PC-9 (cell line): ENCODE results near the gene UBE3A. TPM values are rescaled to one million over a fixed set of nuclear protein-coding genes. Genes with fewer than 3 reads are reported as not detected.

Source experiments
- Bru-seq: library from RNA; stranded (reverse); fragments of 400-500 nt; gene quantifications from one replicate; lab custom pipeline; 2021; lab: Mats Ljungman, UMichigan
- BruChase-seq, 2 experiments: library from RNA; stranded (reverse); fragments of 400-500 nt; gene quantifications; one replicate each; lab custom pipeline; 2021; lab: Mats Ljungman, UMichigan
- BruUV-seq: library from RNA; stranded (reverse); fragments of 400-500 nt; replicated peaks from 2 replicates; lab custom pipeline; 2021; lab: Mats Ljungman, UMichigan
- CTCF ChIA-PET: fragments of 300-600 bp; sonication (Branson Sonifier 250); formaldehyde crosslinking; loops from one replicate; lab custom pipeline; 2022; ENCODE audit warnings: antibody characterized with exemption; lab: Charles Lee
- POLR2A ChIA-PET: fragments of 300-600 bp; sonication (Branson Sonifier 250); formaldehyde crosslinking; loops from one replicate; lab custom pipeline; 2022; ENCODE audit warnings: antibody characterized with exemption; ENCODE audit not compliant: unreplicated experiment; lab: Charles Lee
- DNase-seq, 2 experiments: peaks; one replicate each; pipeline versions ENCODE4 v3.0.0 to v3.0.0-alpha.2; 2015 to 2022; ENCODE audit warnings: mixed read lengths in 1 of 2
- H2AFZ ChIP-seq: fragments of 200-600 bp; sonication (generic); 2 replicates; pipeline ENCODE4 v1.8.1; 2017; ENCODE audit warnings: antibody characterized with exemption
- H3F3A ChIP-seq: fragments of 200-600 bp; sonication (generic); 2 replicates; pipeline ENCODE4 v1.8.1; 2017; ENCODE audit warnings: antibody characterized with exemption, mild to moderate bottlenecking, low read depth; ENCODE audit not compliant: insufficient read depth
- H3K27ac ChIP-seq: fragments of 200-600 bp; sonication (generic); 2 replicates; pipeline ENCODE4 v1.6.1; 2016; ENCODE audit warnings: mixed run types
- H3K27me3 ChIP-seq: fragments of 200-600 bp; sonication (generic); 2 replicates; pipeline ENCODE4 v1.6.1; 2016; ENCODE audit warnings: low read depth, mixed run types; ENCODE audit not compliant: insufficient read depth
- H3K36me3 ChIP-seq: fragments of 200-600 bp; sonication (generic); 2 replicates; pipeline ENCODE4 v1.6.1; 2016; ENCODE audit warnings: low read depth, mixed run types
- H3K4me1 ChIP-seq: fragments of 200-600 bp; sonication (generic); replicated peaks from 2 replicates; pipeline ENCODE4 v1.6.1; 2016; ENCODE audit warnings: mixed run types; ENCODE audit not compliant: insufficient read depth
- H3K4me2 ChIP-seq: fragments of 200-600 bp; sonication (generic); 2 replicates; pipeline ENCODE4 v1.6.1; 2017; ENCODE audit warnings: mixed run types
- H3K4me3 ChIP-seq: fragments of 200-600 bp; sonication (generic); 2 replicates; pipeline ENCODE4 v1.6.1; 2016; ENCODE audit warnings: mixed run types
- H3K79me2 ChIP-seq: fragments of 200-600 bp; sonication (generic); 2 replicates; pipeline ENCODE4 v1.6.1; 2017; ENCODE audit warnings: low read depth, mixed run types
- H3K9me2 ChIP-seq: fragments of 200-600 bp; sonication (generic); 2 replicates; pipeline ENCODE4 v1.8.1; 2017; ENCODE audit warnings: mild to moderate bottlenecking; ENCODE audit not compliant: insufficient read depth
- H3K9me3 ChIP-seq: fragments of 200-600 bp; sonication (generic); 2 replicates; pipeline ENCODE4 v1.8.1; 2016; ENCODE audit warnings: low read depth; ENCODE audit not compliant: insufficient read depth
- H4K20me1 ChIP-seq: fragments of 200-600 bp; sonication (generic); 2 replicates; pipeline ENCODE4 v1.8.1; 2017; ENCODE audit not compliant: insufficient read depth
- EZH2 ChIP-seq: fragments of 200-600 bp; sonication (generic); IDR thresholded peaks from 2 replicates; pipeline ENCODE4 v1.8.0; 2017; ENCODE audit warnings: antibody characterized with exemption, low read depth
- intact Hi-C: fragments of 100-400 bp; cut with micrococcal nuclease; formaldehyde crosslinking; loops from one replicate; pipeline ENCODE4 v1.10.0; 2022; ENCODE audit not compliant: unreplicated experiment
- long read RNA-seq: library from polyadenylated mRNA; stranded (forward); transcript quantifications from one replicate; pipeline ENCODE4 v2.0.0, GENCODE V29; 2022
- total RNA-seq: library from RNA; stranded (reverse); gene quantifications from 2 replicates; pipeline ENCODE4 v1.2.3, GENCODE V29; 2021
- TF ChIP-seq, protein P1 (sequence below): fragments of 200-600 bp; sonication (generic); conservative IDR thresholded peaks from 2 replicates; pipeline ENCODE4 v1.6.1; 2017; ENCODE audit warnings: mixed run types, antibody characterized with exemption, mild to moderate bottlenecking, moderate library complexity

Gene UBE3A
- 65.2 and 69.8 TPM in 2 replicates for total RNA-seq
- Bru-seq, nascent RNA, result percentile 93 among the genes with signal in this experiment
- percentile 85 among the genes with signal in this experiment for BruChase-seq, experiment 1, labeled RNA remaining after a 2-hour chase
- BruChase-seq, experiment 2, labeled RNA remaining after a 6-hour chase, result percentile 84 among the genes with signal in this experiment
- long read RNA-seq, full-length matches to known transcripts, result 42 of 74 reads
- long read RNA-seq, partial matches to known transcripts, result 16 of 74 reads
- long read RNA-seq, other reads (novel, unspliced or antisense), result 16 of 74 reads

DNA sequence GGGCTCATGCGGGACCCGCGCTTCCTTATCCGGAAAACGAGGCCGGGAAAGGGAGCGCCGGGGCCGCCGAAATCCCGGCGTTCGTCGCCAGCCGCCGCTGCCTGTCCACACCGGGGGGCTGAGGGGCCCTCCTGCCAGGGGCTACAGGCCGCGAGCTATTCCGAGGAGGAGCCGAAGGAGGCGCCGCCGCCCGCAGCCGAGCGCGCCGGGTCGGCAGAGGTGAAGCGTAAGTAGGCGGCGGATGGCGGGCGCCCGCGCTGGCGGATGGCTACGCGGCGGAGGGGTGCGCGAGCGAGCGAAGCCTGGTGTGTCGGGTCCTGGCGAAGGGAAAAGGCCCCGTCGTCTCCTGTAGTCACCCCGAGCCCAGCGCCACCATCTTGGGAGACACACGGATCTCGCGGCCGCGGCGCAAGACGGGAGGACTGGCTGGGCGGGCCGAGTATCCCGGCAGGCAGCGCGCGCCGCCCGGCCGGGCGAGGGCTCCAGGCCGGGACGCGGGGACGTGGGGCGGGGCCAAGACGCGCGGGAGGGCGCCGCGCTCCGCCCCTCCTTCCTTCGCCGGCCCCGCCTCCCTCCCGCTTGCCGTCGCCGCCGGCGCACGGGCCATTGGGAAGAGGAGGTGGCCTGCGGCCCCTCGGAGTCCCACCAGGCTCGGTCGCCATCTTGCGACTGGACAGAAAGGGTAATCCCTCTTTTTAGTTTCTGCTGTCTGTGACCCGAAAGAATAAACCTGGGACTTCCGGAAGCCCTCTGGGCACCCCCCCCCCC, at the start of gene UBE3A:
Gene UBE3A (minus strand): TSS at position 424 of the 768 bp plus-strand sequence. CDS start 29,917 bp downstream, outside the sequence.
- Histone ChIP-seq H3K27me3 (no peaks in the 10 kb centered on the region), H3F3A (no peaks in the 10 kb centered on the region)
- POLR2A ChIA-PET, result interaction anchor here (0.7 kb wide), 1 partner anchor 54 kb away, joined by 12 read pairs; no protein-coding TSS in a partner anchor

DNA sequence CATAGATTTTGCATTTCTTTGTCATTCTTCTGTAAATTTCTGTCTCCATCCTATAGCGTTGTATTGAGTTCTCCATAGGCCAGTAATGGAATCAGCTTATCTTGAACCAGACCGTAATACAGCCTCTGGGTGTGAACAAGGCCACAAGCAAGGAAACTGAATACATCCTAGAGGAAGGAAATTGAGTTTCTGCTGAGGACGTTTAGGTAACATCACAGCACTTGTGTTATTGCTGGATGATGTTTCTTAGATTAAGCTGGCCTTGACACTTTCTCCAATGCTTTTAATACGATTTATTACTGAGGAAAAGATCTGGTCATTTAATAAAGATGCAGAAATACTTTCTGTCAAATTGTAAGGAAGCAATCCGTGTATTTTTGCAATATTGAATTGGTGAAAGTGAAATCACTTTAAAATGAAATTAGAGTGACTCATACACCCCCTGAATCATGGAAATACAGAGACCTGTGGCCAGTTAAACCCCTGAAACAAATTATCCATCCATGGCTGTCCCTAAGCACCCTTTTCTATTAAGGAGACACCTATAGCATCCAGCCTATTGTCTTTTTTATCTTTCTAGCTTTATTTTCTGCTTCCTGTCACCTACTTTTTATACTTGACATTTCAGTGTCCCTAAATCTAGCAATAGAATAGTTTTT, 48.5 kb upstream of the UBE3A start:
- H3K36me3 ChIP-seq, result no peaks in the 10 kb centered on the region
- no peaks in the 10 kb centered on the region for H4K20me1 ChIP-seq
- no peaks in the 10 kb centered on the region for H3K9me2 ChIP-seq
- no peaks in the 10 kb centered on the region for H3K79me2 ChIP-seq
- intact Hi-C loops, result no loop called here
- no peak overlapping the region for H3K4me3 ChIP-seq
- TF ChIP-seq EZH2, result no peak
- TF ChIP-seq, protein P1, sequence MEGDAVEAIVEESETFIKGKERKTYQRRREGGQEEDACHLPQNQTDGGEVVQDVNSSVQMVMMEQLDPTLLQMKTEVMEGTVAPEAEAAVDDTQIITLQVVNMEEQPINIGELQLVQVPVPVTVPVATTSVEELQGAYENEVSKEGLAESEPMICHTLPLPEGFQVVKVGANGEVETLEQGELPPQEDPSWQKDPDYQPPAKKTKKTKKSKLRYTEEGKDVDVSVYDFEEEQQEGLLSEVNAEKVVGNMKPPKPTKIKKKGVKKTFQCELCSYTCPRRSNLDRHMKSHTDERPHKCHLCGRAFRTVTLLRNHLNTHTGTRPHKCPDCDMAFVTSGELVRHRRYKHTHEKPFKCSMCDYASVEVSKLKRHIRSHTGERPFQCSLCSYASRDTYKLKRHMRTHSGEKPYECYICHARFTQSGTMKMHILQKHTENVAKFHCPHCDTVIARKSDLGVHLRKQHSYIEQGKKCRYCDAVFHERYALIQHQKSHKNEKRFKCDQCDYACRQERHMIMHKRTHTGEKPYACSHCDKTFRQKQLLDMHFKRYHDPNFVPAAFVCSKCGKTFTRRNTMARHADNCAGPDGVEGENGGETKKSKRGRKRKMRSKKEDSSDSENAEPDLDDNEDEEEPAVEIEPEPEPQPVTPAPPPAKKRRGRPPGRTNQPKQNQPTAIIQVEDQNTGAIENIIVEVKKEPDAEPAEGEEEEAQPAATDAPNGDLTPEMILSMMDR, result no peak
- H3K4me1 ChIP-seq, result no peaks in the 10 kb centered on the region
- BruUV-seq, result no TSS peak
- no peak for DNase-seq
- no peak overlapping the region for H2AFZ ChIP-seq
- POLR2A ChIA-PET, result no interaction called here
- CTCF ChIA-PET, result no interaction called here
- no peaks in the 10 kb centered on the region for H3K27me3 ChIP-seq
- H3K9me3 ChIP-seq, result no peaks in the 10 kb centered on the region
- no peak overlapping the region for H3K4me2 ChIP-seq
- no peaks in the 10 kb centered on the region for H3F3A ChIP-seq
- H3K27ac ChIP-seq, result no peak overlapping the region

More for the DNA sequence above, at the start of gene UBE3A:
- Histone ChIP-seq H3K79me2 (peaks cover 50% of the 10 kb centered on the region), H3K9me3 (no peaks in the 10 kb centered on the region), H3K27ac (peak within 1 kb of the TSS; percentile 69), H3K4me2 (peak within 1 kb of the TSS; percentile 81), H3K4me1 (peaks cover 18% of the 10 kb centered on the region; the same call in 1 of the 2 replicates), H4K20me1 (peaks cover 36% of the 10 kb centered on the region), H3K9me2 (no peaks in the 10 kb centered on the region), H3K4me3 (peak within 1 kb of the TSS; percentile 92), H2AFZ (peak within 1 kb of the TSS; percentile 99), H3K36me3 (no peaks in the 10 kb centered on the region)
- TF ChIP-seq, protein P1, result no peak; the same call in 1 of the 2 replicates
- no peak for TF ChIP-seq EZH2
- BruUV-seq, result no TSS peak
- intact Hi-C loops, result no loop called here
- peak; percentile 58 to 91 for DNase-seq
- CTCF ChIA-PET, result no interaction called here

DNA sequence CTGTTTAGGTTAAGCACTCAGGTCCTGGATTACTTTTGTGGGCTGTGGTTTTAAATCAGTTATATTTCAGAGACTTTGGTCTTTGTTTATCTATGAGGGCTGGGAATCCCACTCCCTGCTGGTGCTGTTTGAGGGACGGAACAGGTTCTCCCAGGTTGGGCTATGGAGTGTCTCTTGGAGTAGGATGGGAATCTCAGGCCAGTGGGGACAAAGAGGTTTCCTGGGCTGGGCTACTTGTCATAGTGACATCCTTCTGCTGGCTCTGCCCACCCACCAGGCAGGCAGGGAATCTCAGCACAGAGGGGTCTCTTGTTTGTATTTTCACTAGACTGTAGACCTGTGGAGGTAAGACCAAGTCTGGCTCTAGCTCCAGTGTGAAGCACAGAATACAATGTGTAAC, 47.2 kb upstream of the UBE3A start:
- POLR2A ChIA-PET, result no interaction called here
- no peak overlapping the region for H3K4me3 ChIP-seq

More for the DNA sequence above, 47.2 kb upstream of the UBE3A start:
- no peaks in the 10 kb centered on the region for H3K9me2 ChIP-seq
- no peaks in the 10 kb centered on the region for H3K9me3 ChIP-seq
- H3F3A ChIP-seq, result no peaks in the 10 kb centered on the region
- no peak overlapping the region for H3K4me2 ChIP-seq
- no peak overlapping the region for H3K27ac ChIP-seq
- CTCF ChIA-PET, result no interaction called here
- intact Hi-C loops, result no loop called here
- H3K4me1 ChIP-seq, result no peaks in the 10 kb centered on the region
- no peak for DNase-seq
- no peak overlapping the region for H2AFZ ChIP-seq
- BruUV-seq, result no TSS peak
- no peaks in the 10 kb centered on the region for H3K36me3 ChIP-seq
- H3K79me2 ChIP-seq, result no peaks in the 10 kb centered on the region
- H3K27me3 ChIP-seq, result no peaks in the 10 kb centered on the region
- no peak for TF ChIP-seq EZH2
- TF ChIP-seq, protein P1, result no peak
- H4K20me1 ChIP-seq, result no peaks in the 10 kb centered on the region
